ENCODE data around the gene VSTM2L. TPM values are rescaled to one million over a fixed set of nuclear protein-coding genes. Genes with fewer than 3 reads are reported as not detected.
A peak's percentile ranks its signal among the peaks of the same experiment; 100 is the strongest.

Gene VSTM2L
- total and polyA plus RNA-seq, 2 of the 13 experiments (the other 11 are each of a cell fraction or from before 2014, with no cell fraction given) = not detected

DNA sequence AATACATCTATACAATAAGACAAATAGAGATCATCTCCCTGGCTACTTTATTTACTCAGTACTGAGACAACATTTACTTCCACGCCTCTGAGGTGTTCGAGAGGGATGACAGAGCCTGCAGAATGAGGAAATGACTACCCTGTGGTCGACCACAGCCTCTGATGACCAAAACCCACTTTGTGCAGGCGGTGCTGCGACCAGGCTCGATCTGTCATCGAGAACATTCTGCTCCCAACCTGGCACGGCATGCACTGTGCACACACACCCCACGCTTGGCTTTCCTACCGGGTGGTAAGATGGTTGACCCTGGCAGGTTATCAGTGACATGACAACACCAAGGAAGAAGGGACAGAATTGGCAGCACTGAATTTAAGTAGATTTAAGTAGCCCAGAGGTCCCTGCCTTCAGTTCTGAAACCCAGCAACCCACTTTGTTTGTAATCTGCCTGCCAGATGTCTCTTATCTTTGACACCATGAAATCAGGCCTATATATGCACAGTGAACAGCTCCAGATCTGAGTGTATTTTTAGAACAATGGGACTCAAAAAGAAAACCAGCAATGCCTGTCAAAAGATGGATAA lies 87.7 kb downstream of the VSTM2L start (continued):
- TF ChIP-seq, protein P1, sequence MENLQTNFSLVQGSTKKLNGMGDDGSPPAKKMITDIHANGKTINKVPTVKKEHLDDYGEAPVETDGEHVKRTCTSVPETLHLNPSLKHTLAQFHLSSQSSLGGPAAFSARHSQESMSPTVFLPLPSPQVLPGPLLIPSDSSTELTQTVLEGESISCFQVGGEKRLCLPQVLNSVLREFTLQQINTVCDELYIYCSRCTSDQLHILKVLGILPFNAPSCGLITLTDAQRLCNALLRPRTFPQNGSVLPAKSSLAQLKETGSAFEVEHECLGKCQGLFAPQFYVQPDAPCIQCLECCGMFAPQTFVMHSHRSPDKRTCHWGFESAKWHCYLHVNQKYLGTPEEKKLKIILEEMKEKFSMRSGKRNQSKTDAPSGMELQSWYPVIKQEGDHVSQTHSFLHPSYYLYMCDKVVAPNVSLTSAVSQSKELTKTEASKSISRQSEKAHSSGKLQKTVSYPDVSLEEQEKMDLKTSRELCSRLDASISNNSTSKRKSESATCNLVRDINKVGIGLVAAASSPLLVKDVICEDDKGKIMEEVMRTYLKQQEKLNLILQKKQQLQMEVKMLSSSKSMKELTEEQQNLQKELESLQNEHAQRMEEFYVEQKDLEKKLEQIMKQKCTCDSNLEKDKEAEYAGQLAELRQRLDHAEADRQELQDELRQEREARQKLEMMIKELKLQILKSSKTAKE (CRISPR knock-in tag; IDR thresholded peaks at IDR 0.05; ENCODE audit: borderline replicate concordance) = peak; percentile 30; the same call in 1 of the 2 replicates
- no peak for TF ChIP-seq ZNF75D (CRISPR knock-in tag; IDR thresholded peaks at IDR 0.05; ENCODE audit: borderline replicate concordance)
- no peak for TF ChIP-seq ZNF773 (CRISPR knock-in tag; IDR thresholded peaks at IDR 0.05; ENCODE audit: borderline replicate concordance)
- TF ChIP-seq ELF3 (CRISPR knock-in tag; IDR thresholded peaks at IDR 0.05) = peak; percentile 31; the same call in 1 of the 2 replicates
- no peak for TF ChIP-seq ZNF432 (CRISPR knock-in tag; IDR thresholded peaks at IDR 0.05; ENCODE audit: borderline replicate concordance)
- TF ChIP-seq HES4 (CRISPR knock-in tag; IDR thresholded peaks at IDR 0.05; ENCODE audit: borderline replicate concordance) = no peak
- TF ChIP-seq, protein P2, sequence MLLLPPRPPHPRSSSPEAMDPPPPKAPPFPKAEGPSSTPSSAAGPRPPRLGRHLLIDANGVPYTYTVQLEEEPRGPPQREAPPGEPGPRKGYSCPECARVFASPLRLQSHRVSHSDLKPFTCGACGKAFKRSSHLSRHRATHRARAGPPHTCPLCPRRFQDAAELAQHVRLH (CRISPR knock-in tag; IDR thresholded peaks at IDR 0.05; ENCODE audit: borderline replicate concordance, low read depth) = no peak
- no peak for TF ChIP-seq ZNF468 (CRISPR knock-in tag; IDR thresholded peaks at IDR 0.05)
- TF ChIP-seq ZNF543 (CRISPR knock-in tag; IDR thresholded peaks at IDR 0.05) = no peak
- TF ChIP-seq, protein P3, sequence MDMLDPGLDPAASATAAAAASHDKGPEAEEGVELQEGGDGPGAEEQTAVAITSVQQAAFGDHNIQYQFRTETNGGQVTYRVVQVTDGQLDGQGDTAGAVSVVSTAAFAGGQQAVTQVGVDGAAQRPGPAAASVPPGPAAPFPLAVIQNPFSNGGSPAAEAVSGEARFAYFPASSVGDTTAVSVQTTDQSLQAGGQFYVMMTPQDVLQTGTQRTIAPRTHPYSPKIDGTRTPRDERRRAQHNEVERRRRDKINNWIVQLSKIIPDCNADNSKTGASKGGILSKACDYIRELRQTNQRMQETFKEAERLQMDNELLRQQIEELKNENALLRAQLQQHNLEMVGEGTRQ (IDR thresholded peaks at IDR 0.05; ENCODE audit: low read depth, low read length) = peak; percentile 15; the same call in 1 of the 2 replicates
- TF ChIP-seq, protein P3 (CRISPR knock-in tag; IDR thresholded peaks at IDR 0.05; ENCODE audit: borderline replicate concordance) = no peak
- no peak for TF ChIP-seq SNAI1 (CRISPR knock-in tag; IDR thresholded peaks at IDR 0.05; ENCODE audit: borderline replicate concordance)
- TF ChIP-seq, protein P4, sequence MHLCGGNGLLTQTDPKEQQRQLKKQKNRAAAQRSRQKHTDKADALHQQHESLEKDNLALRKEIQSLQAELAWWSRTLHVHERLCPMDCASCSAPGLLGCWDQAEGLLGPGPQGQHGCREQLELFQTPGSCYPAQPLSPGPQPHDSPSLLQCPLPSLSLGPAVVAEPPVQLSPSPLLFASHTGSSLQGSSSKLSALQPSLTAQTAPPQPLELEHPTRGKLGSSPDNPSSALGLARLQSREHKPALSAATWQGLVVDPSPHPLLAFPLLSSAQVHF (CRISPR knock-in tag; IDR thresholded peaks at IDR 0.05) = 0 out of 2 replicates have a peak, but pooled peaks have one; percentile 56
- TF ChIP-seq CBFB (CRISPR knock-in tag; IDR thresholded peaks at IDR 0.05) = no peak
- TF ChIP-seq FOSL2 (CRISPR knock-in tag; IDR thresholded peaks at IDR 0.05) = 0 out of 2 replicates have a peak, but pooled peaks have one; percentile 23
- TF ChIP-seq MTA1 (CRISPR knock-in tag; IDR thresholded peaks at IDR 0.05; ENCODE audit: borderline replicate concordance) = no peak
- no peak for TF ChIP-seq RFXANK (CRISPR knock-in tag; IDR thresholded peaks at IDR 0.05)
- peak; percentile 75; the same call in 1 of the 2 replicates for TF ChIP-seq TBX3 (IDR thresholded peaks at IDR 0.05; ENCODE audit: borderline replicate concordance)
- TF ChIP-seq, protein P5, sequence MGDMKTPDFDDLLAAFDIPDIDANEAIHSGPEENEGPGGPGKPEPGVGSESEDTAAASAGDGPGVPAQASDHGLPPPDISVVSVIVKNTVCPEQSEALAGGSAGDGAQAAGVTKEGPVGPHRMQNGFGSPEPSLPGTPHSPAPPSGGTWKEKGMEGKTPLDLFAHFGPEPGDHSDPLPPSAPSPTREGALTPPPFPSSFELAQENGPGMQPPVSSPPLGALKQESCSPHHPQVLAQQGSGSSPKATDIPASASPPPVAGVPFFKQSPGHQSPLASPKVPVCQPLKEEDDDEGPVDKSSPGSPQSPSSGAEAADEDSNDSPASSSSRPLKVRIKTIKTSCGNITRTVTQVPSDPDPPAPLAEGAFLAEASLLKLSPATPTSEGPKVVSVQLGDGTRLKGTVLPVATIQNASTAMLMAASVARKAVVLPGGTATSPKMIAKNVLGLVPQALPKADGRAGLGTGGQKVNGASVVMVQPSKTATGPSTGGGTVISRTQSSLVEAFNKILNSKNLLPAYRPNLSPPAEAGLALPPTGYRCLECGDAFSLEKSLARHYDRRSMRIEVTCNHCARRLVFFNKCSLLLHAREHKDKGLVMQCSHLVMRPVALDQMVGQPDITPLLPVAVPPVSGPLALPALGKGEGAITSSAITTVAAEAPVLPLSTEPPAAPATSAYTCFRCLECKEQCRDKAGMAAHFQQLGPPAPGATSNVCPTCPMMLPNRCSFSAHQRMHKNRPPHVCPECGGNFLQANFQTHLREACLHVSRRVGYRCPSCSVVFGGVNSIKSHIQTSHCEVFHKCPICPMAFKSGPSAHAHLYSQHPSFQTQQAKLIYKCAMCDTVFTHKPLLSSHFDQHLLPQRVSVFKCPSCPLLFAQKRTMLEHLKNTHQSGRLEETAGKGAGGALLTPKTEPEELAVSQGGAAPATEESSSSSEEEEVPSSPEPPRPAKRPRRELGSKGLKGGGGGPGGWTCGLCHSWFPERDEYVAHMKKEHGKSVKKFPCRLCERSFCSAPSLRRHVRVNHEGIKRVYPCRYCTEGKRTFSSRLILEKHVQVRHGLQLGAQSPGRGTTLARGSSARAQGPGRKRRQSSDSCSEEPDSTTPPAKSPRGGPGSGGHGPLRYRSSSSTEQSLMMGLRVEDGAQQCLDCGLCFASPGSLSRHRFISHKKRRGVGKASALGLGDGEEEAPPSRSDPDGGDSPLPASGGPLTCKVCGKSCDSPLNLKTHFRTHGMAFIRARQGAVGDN (CRISPR knock-in tag; IDR thresholded peaks at IDR 0.05) = peak; percentile 18; the same call in 1 of the 2 replicates

All from HepG2 (cell line).